GM21717 (cell line): ENCODE results near the gene SLC25A5.
"Not testable (repeated sequence)": the region's sequence is repeated elsewhere in the genome, so short reads cannot be mapped to it uniquely, and the experiment has no call there.

Source experiments
- ATAC-seq: cut with Tn5 transposase; IDR thresholded peaks from one replicate; pipeline ENCODE4 v1.9.1; 2021; ENCODE audit warnings: mild to moderate bottlenecking, moderate library complexity; ENCODE audit not compliant: unreplicated experiment

The SLC25A5 gene

GRCh38 chrX:119467842-119468550 is at the start of gene SLC25A5:
SLC25A5 (plus strand) TSS chrX:119468444; CDS start chrX:119468516, 72 bp downstream.
- ATAC-seq: peak; percentile 81

GRCh38 chrX:119419146-119419545 is 49.1 kb upstream of the SLC25A5 start:
- ATAC-seq: no peak

DNA sequence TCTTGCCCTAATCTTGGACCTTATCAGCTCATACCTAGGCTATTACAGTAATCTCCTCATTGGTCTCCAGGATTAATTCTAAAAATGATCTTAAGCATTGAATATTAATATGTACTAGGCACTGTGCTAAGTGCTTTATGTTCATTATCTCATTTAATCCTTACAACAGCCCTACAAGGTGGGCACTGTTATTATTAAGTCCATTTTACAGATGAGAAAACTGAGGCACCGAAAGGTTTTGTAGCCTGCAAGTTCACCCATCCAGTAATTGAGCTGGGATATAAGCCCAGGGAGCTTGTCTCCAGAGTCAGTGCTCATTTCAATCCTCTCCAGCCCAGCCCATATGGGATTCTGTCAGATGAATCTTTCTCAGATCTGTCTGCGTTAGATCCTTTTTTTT is 48.3 kb upstream of the SLC25A5 start:
- ATAC-seq: no peak

GRCh38 chrX:119421016-119421705 is 47.1 kb upstream of the SLC25A5 start:
- no peak for ATAC-seq

DNA sequence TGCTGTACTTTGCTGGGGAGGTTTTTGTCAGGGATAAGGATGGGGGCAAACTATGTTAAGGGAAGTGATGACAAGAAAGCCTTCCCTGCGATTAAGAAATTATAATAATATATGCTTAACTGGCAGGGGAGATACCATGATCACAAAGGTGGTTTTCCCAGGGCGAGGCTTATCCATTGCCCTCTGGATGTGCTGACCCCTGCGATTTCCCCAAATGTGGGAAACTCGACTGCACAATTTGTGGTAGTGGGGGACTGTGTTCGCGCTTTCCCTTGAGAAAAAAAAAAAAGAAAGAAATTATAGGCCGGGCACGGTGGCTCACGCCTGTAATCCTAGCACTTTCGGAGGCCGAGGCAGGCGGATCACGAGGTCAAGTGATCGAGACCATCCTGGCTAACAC is 44.6 kb upstream of the SLC25A5 start:
- ATAC-seq: no peak

GRCh38 chrX:119424999-119425398 is 43.2 kb upstream of the SLC25A5 start:
- ATAC-seq: no peak

DNA sequence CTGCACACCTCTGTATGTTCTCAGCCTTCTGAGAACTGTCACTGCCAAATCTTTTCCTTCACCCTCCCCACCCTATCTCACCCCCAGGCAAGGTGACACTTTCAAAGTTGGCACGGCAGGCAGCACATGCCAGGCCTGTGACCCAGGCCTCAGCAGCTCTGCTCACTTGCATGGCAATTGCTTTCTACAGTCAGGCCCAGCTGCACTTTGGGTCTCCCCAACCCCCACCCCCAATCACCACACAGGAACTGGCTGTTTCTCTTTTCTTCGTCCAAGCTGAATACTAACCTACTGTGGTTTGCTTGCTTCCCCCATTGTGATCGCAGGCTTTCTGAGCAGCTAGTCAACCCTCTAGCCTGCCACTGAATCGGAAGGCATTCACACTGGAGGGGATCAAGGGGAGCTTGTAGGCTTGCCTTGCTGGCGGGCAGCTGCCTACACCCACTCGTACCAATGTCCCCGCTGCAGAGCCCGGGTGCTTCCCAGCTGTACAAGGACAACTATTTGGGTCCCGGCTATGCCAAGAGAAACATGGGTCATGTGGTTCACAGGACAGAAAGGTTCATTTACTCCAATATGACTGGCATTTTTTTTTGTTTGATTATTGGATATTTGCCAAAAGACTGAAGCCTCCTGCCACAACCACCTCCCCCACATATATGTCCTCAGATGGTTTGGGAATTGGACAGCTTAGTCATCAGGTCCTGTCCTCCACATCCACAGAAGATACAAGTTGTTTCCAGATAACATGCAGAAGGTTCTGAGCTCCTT is 41.0 kb upstream of the SLC25A5 start:
- ATAC-seq: peak; percentile 64

- ATAC-seq: no peak
Measured at GRCh38 chrX:119427795-119428185, 40.5 kb upstream of the SLC25A5 start.

GRCh38 chrX:119429471-119429870 is 38.8 kb upstream of the SLC25A5 start:
- ATAC-seq: no peak

DNA sequence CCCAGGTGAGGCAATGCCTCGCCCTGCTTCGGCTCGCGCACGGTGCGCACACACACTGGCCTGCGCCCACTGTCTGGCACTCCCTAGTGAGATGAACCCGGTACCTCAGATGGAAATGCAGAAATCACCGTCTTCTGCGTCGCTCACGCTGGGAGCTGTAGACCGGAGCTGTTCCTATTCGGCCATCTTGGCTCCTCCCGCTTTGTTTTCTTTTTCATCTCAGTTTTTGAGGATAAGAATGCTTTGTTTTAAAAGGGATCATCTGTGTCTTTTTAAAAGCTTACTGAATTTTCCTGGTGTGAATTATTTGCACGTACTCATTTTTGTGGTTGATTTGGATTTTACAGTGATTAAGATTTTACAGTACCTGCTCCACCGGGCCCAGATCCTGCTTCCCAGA is 26.9 kb upstream of the SLC25A5 start:
- not testable (repeated sequence) for ATAC-seq

GRCh38 chrX:119442286-119442685 is 26.0 kb upstream of the SLC25A5 start:
- no peak for ATAC-seq

DNA sequence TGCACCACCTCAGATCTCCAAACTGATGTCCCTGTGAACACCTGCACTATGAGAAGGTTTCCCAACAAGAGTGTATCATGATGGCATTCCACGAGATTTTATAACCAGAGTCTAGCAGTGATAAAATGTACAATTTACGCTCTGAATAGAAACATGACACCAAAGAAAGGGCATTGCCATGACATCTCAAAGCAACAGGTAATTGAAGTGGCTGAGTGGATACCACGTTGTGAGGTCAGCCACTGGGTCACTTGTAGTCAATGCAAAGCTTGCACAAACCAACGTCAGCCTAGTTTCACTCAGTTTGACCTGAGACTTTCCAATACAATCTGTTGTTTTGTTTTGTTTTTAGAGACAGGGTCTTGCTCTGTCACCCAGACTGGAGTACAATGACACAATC is 15.0 kb upstream of the SLC25A5 start:
- ATAC-seq: no peak

GRCh38 chrX:119455264-119455663 is 13.0 kb upstream of the SLC25A5 start:
- ATAC-seq: no peak

DNA sequence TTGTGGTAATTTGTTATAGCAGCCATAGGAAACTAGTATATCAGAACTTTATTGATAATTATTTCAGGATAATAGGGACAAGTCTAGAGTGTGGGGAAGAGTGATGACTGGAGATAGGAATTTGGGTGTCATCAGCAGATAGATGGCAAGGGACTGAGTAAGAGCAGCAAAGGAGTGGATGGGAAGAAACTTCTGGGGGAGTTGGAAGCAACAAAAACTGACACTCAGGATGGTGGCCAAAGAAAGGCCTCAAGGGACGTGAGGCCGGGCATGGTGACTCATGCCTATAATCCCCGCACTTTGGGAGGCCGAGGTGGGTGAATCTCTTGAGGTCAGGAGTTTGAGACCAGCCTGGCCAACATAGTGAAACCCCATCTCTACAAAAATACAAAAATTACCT is 9.1 kb upstream of the SLC25A5 start:
- ATAC-seq: no peak

DNA sequence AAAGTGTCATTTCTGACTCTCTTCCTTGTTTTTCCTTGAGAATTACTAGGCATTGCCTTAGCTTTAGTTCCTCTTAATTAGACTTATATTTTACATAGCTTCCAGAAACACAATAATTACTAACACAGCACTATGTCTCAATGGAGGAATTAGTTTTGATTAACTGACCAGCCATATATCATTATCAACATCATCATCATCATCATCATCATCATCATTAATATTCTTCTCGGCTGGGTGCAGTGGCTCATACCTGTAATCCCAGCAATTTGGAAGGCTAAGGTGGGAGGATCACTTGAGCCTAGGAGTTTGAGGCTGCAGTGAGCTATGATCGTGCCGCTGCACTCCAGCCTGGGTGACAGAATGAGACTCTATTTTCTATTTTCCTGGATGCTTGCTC is 2.7 kb upstream of the SLC25A5 start:
- no peak for ATAC-seq

DNA sequence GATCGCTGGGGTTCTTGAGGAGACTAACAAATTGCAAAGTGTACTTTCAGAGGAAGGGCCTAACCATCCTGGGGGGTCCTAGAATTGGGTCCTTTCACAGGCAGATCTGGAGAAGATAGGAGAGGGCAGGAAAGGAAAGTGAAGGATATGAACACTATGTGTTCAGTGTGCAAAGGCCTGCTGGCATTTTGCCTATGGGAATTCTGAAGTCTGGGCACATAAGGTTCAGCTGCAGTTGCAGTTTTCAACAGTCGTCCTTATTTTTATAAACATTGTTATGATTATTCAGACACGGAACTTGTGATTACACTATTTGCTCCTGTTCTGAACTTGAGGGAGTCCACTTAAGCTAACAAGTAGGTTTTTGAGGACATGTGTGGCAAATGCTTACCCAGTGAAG is 1.3 kb upstream of the SLC25A5 start:
- no peak for ATAC-seq

GRCh38 chrX:119467433-119467832 is 811 bp upstream of the SLC25A5 start:
- no peak for ATAC-seq

- ATAC-seq: peak; percentile 76
Measured at GRCh38 chrX:119468551-119469312, 488 bp downstream of the SLC25A5 start.

DNA sequence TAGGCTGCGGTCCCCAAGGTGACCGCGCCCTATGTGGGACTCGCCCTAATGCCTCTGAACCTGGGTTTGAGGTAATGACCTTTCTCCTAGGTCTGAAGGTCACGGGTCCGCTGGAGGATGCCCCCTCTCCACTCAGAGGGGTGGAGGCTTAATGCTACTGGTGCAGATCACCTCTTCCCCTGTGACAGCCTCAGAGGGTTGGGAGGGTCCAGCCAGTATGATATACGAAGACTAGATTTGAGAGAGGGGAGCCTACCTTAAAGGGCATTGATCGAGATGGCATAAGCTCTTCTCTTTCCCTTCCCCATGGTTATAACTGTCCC is 1.0 kb downstream of the SLC25A5 start:
- ATAC-seq: no peak

- no peak for ATAC-seq
Measured at GRCh38 chrX:119474615-119475388, 6.6 kb downstream of the SLC25A5 start.
